AG20443 (cell line): ENCODE data around the gene TSPOAP1.
A peak's percentile ranks its signal among the peaks of the same experiment; 100 is the strongest.

ENCODE experiments used
- DNase-seq: peaks from one replicate; pipeline ENCODE4 v3.0.0; 2012; ENCODE audit warnings: low spot score, mixed read lengths

The TSPOAP1 gene

DNA sequence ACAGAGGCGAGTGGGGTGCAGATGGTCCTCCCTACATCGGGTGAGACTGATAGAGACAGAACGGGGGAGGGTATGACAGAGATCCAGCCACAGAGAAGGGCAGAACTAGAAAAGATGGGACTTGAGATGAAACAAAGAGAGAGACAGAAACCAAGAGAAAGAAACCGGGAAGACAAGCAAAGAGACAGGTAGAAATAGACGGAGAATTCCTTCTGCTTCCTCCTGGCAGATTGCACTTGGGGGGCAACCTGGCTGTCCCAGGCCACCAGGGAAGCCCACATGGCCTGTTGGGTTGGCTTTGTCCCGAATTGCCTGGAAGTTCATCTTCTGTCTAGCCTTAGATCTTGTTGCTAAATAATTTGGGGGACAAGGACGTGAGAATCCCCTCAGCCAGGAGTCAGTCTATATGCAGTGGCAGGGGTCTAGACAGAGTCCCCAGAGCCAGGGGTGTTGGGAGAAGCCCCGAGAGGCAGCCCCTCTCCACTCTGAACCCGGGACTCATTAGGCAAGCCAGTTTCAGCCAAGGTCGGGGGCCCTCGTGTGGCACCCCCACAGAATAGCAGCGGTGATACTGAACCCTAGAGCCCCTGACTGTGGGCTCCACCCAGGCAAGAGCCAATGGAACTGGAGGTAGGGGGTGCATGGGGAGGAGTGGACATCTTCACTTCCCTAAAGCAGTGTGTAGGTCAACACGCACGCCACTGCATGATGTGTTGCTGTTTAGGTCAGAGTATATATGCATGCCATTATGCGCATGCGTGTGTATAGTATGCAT lies 627 bp upstream of the TSPOAP1 start:
- DNase-seq = no peak

DNA sequence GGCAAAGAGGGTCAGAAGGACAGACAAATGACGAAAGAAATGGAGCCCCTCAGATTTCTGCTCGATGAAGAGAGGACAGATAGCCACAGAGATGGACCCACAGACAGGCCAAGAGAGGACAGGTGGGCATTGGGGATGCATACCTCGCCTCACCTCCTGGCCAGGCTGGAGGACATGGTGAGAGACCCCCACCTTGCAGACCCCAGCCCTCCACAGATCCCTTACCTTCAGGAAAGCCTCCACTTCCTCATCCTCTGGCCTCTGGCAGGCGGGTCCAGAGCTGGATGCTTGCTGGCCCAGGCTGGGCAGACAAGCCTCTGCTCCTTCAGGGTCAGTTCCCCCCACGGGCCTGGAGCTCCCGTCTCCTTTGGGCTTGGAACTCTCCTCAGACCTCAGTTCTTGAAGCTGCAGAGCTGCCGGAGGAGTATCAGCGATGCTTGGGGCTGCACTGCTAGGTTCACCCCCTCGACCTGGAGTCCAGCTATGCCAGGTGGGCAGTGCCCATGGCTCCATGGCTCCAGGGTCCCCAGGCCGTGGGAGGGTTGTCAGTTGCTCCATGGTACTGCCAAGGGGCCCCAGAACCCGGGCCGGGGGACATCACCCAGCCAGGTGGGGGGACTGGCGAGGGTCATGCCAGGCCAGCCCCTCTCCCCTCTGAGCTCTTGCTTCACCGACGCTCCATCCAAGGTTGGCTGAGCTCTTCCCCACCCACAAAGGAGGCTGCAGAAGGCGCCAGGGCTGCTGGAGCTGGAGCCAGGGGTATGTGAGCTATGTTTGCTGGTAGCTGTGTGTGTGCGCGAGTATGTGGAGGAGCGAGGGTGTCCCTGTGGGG lies 1.0 kb downstream of the TSPOAP1 start:
- DNase-seq = no peak

DNA sequence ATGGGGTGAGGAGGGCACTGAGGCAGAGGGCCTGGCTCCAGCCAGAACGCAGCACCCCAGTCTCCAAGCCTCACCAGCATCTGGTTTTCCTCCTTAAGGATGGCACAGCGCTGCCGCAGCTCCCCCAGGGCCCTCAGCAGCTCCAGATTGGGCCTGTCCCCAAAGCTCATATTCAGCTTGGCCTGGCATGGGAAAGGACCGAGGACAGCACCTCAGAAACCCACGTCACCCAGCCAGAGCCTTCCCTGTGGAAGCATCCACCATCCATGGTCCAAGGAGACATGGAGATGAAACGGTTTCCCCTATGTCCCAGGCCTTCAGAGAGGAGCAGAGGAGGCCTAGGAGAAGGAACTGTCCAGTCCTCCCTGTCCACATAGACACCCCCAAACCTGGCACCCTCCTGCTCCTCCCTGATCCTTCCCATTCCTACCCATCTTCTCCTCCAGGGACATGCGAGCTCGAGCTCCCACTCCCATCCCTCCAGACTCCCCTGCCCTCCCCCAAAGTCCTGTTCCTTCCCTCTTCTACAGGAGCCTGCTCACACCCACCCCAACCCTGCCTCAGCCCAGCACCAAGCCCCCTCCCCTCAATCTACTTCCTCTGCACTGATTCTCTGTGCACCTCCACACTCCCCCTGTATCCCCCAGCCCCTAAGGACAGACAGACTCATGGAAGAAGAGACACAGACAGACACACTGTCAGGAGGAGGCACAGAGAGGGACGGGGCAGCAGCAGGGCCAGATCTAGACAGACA lies 1.8 kb downstream of the TSPOAP1 start:
- no peak for DNase-seq

DNA sequence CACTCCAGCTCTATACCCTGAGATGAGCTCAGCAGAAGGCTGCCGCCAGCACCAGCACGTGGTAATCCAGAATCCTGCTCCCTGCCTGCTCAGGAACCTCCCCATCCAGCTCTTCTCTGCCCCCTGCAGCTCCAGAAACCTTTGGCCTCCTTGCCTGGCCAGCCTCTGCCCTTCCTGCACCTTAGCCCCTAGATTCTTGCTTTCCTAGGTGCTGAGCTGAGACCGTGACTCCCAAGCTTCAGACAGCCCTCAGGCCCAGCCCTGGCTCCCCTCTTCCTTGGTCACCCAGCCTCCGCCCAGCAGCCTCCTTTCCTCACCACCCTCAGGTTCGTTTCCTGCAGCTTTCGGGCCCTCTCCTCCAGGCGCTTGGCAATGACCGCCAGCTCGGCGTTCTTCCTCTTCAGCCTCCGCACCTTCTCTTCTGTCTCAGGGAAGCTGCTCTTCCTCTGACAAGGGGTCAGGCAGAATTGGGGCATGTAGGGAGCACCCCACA lies 2.6 kb downstream of the TSPOAP1 start:
- no peak for DNase-seq

GRCh38 chr17:58325289-58325726 lies 3.3 kb downstream of the TSPOAP1 start:
- no peak for DNase-seq

- DNase-seq = peak; percentile 90
These were observed 3.9 kb downstream of the TSPOAP1 start for GRCh38 chr17:58324409-58325288.

- DNase-seq = no peak
These were observed 4.6 kb downstream of the TSPOAP1 start for GRCh38 chr17:58324056-58324408.

- no peak for DNase-seq
These were observed 5.1 kb downstream of the TSPOAP1 start for GRCh38 chr17:58323366-58324055.

DNA sequence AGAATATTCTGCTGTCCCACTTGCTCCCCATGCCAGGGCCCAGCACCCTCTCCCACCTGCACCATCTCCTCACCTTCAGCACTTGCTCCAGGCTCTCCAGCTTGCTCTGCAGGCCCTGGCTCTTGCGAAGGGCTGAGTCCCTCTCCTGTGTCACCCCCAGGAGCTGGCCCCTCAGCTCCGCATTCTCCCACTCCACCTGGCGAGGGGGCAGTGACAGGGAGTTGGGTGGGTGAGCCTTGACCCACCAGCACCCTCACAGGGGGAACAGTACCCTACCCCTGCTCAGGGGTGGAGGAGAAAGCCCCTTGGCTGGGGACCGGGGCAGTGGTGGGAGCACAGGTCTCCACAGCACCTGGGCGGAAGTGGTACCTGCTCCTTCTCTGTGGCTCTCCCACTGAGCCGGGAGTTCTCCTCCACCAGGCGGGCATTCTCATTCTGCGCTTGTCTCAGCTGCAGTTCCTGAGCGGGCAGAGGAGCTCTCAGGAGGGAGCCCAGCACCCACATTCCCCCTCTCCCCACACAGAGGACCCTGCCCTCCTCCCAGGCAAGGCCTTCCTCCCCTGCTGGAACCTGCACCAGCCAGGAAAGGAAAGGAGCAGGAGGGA lies 5.9 kb downstream of the TSPOAP1 start:
- DNase-seq = no peak

DNA sequence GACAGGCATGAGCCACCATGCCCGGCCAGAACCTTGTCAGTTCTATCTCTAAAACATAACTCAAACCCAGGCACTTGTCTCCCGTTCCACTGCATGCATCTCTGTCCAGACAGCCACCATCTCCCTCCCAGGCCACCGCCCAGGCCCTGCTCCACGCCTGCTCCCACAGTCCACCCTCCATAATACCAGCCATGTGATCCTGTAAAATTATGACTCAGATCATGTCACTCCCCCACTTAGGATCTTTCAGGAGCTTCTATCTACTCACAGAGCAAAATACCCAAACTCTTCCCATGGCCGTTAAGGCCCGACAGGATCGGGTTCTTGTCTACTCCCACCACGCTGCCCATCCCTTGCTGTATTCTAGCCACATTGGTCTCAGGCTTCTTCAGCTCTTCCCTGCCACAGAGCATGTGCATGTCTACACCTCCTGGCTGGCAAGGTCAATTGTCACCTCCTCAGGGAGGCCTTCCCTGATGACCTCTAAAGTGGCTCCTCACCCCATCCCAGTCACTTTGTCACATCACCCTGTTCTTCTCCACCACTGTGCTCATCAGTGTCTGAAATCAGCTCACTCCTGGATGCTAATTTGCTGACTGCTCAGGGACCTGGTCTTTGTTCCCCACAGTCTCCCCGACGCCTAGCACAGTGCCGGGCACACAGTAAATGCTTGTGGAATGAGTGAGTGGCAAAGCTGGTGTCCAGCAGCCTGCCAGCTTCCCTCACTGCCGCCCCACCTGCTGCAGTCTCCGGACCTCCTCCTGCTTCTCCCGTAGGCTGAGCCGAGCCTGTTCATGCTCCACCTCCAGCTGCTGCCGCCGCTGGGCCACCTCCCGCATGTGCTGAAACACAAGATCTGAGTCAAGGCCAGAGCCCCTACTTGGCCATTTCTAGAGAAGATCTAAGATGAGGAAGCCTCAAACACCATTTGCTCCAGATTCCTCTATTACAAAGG lies 6.7 kb downstream of the TSPOAP1 start:
- no peak for DNase-seq

GRCh38 chr17:58320570-58321323 lies 7.8 kb downstream of the TSPOAP1 start:
- DNase-seq = no peak

DNA sequence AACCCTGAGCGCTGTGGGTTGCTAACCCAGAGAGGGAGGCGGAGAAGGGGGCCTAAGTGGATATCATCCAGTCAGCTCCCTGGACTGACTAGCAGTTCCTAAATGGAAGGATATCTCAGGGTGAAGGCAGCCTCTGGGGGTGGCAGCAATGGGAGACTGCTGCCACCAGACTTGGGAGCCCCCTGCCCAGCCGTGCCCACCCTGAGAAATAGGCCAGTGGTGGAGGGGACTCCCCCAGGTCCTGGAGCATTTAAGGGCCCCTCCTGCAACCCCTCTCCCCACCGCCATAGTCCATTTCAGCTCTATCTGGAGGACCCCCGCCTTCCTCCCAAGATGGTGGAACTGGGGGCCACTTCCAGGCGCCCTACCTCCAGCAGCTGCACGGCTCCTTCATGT lies 8.4 kb downstream of the TSPOAP1 start:
- DNase-seq = no peak

DNA sequence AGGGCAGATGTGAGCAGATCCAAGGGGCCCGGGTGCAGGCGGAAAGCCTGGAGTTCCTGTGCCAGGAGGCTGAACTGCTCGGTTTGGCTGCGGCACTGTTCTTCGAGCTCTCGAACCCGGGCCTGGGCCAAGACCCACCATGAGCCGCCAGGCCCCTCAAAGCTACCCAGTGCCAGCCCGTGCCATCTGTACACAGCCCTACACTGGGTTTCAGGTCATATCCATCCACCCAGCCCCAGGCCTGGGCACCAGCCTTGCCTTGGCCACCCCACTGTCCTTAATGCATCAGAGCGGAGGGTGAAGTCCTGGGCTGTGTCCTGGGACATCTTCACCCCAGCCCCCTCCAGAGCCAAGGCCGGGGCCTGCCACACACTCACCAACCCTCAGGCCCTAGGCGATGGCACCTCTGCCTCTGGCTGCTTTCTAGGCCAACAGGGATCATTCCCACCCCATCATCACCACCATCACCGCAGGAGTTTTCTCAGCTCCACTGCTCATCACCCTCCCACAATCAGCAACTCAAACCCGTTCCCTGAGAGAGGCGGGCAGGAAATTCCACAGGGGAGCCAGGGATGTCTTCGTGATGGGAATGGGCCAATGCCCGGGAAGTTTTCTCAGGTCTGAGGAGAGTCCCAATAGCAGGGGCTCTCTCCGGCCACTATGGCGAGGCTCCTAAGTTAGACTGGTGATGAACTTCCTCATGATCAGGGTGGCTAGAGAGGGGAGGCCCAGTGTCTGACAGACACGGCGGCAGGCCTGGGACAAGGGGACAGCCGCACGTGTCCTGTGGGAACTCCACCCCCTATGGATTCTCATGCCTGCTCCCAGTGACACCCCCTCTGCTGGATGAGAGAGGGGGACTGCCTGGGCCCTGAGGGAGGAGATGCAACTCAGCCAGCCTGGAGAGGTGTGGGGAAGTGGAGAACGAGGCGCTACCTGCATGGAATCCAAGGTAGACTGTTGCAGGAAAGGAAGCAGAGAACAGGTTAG lies 9.1 kb downstream of the TSPOAP1 start:
- DNase-seq = no peak

DNA sequence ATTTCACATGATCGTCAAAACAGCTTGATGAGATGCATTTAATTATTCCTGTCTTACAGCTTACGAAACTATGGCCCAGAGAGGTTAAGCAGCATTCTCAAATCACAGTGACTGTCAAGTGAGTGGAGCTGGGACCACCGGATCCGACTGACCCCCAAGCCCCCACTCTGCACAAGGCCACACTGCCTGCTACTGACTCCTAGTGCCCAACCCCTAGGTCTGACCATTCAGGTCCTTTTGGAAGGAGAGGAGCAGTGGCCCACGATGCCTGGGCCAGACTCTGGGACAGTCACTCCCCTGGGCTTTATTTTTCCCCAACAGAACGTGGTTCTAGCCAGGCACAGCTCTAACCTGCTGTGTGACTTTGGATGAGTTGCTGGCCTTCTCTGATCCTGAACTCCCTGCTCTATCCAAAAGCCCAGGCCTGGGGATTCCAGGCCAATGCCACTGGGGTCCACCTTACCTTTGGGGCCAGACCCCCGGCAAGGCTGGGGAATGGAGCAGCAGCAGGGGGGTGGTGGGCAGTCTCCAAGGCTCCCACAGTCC lies 9.9 kb downstream of the TSPOAP1 start:
- DNase-seq = no peak

DNA sequence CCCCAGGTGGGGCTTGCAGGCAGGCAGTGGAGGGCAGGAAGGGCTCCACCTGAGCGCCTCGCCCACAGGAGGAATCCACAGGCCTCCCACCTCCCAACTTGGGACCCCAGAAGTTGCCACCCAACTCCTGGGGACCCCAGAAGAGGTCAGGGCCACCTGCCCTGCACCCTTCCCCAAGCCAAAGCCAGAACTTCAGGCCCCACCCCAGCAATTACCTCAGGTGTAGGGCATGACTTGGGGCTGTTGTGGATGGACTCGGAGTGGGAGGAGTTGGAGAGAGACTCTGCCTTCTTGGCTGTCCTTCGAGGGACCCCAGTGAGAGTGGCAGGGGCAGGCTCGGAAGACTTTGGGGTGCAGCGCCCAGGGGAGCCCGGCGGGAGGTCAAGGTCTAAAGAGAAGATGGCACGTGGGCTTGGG lies 10.5 kb downstream of the TSPOAP1 start:
- DNase-seq = no peak

GRCh38 chr17:58317421-58318064 lies 11.1 kb downstream of the TSPOAP1 start:
- DNase-seq = peak; percentile 81
